ENCODE measurements around the gene LILRB2. TPM values are rescaled to one million over a fixed set of nuclear protein-coding genes. Genes with fewer than 3 reads are reported as not detected.
"Not testable (repeated sequence)": the region's sequence is repeated elsewhere in the genome, so short reads cannot be mapped to it uniquely, and the experiment has no call there.

LILRB2 gene
- total RNA-seq, 1 donor, result not detected

GRCh38 chr19:54275951-54276350 lies 5.0 kb downstream of the LILRB2 start:
- no peak overlapping the region for H3K4me3 ChIP-seq (ENCODE audit: low read depth, low read length)
- TF ChIP-seq CTCF (IDR thresholded peaks at IDR 0.05; ENCODE audit: insufficient read depth, low read length), result no peak
- DNase-seq (ENCODE audit: low read depth), result no peak

- H3K4me3 ChIP-seq (ENCODE audit: low read depth, low read length); DNase-seq (ENCODE audit: low read depth): not testable (repeated sequence)
These were observed 6.4 kb downstream of the LILRB2 start for GRCh38 chr19:54274516-54274915.

GRCh38 chr19:54273821-54274220 lies 7.1 kb downstream of the LILRB2 start:
- no peak for DNase-seq (ENCODE audit: low read depth)
- no peak for TF ChIP-seq CTCF (IDR thresholded peaks at IDR 0.05; ENCODE audit: insufficient read depth, low read length)
- no peak overlapping the region for H3K4me3 ChIP-seq (ENCODE audit: low read depth, low read length)

- DNase-seq (ENCODE audit: low read depth); H3K4me3 ChIP-seq (ENCODE audit: low read depth, low read length): not testable (repeated sequence)
These were observed 8.7 kb downstream of the LILRB2 start for GRCh38 chr19:54272181-54272580.

- not testable (repeated sequence) for DNase-seq (ENCODE audit: low read depth)
These were observed 9.3 kb downstream of the LILRB2 start for GRCh38 chr19:54271587-54271986.

GRCh38 chr19:54271106-54271505 lies 9.8 kb downstream of the LILRB2 start:
- no peak for DNase-seq (ENCODE audit: low read depth)
- H3K4me3 ChIP-seq (ENCODE audit: low read depth, low read length), result no peak overlapping the region
- TF ChIP-seq CTCF (IDR thresholded peaks at IDR 0.05; ENCODE audit: insufficient read depth, low read length), result no peak

More at GRCh38 chr19:54271587-54271986, 9.3 kb downstream of the LILRB2 start:
- H3K4me3 ChIP-seq (ENCODE audit: low read depth, low read length), result not testable (repeated sequence)

GRCh38 chr19:54268936-54269335 lies 12.0 kb downstream of the LILRB2 start:
- no peak overlapping the region for H3K4me3 ChIP-seq (ENCODE audit: low read depth, low read length)
- no peak for TF ChIP-seq CTCF (IDR thresholded peaks at IDR 0.05; ENCODE audit: insufficient read depth, low read length)
- no peak for DNase-seq (ENCODE audit: low read depth)

- no peak overlapping the region for H3K4me3 ChIP-seq (ENCODE audit: low read depth, low read length)
- TF ChIP-seq CTCF (IDR thresholded peaks at IDR 0.05; ENCODE audit: insufficient read depth, low read length), result peak; percentile 65
- DNase-seq (ENCODE audit: low read depth), result peak; percentile 68
These were observed 14.8 kb downstream of the LILRB2 start for GRCh38 chr19:54266133-54266532.

- H3K4me3 ChIP-seq (ENCODE audit: low read depth, low read length), result no peak overlapping the region
- no peak for TF ChIP-seq CTCF (IDR thresholded peaks at IDR 0.05; ENCODE audit: insufficient read depth, low read length)
- DNase-seq (ENCODE audit: low read depth), result no peak
These were observed 18.4 kb downstream of the LILRB2 start for GRCh38 chr19:54262470-54262869.
